Breast epithelium (tissue), 4 donors: ENCODE results near the gene UACA. TPM values are rescaled to one million over a fixed set of nuclear protein-coding genes. Genes with fewer than 3 reads are reported as not detected.

Experiments used
- DNase-seq, 2 donors: peaks; one replicate each; pipeline ENCODE4 v3.0.0-alpha.2; 2019; ENCODE audit warnings: low spot score in 2 of 2
- H3K27ac ChIP-seq, 2 donors: fragments of 200-600 bp; sonication (generic) in 1 of 2; one replicate each; pipeline ENCODE4 v1.5.1; 2016 to 2019; ENCODE audit warnings: mild to moderate bottlenecking in 1 of 2
- H3K27me3 ChIP-seq, 2 donors: fragments of 200-600 bp; sonication (generic) in 1 of 2; one replicate each; pipeline versions ENCODE4 v1.5.1 to v1.6.0; 2017 to 2019; ENCODE audit warnings: control low read depth in 1 of 2, mild to moderate bottlenecking in 1 of 2
- H3K36me3 ChIP-seq: fragments of 200-600 bp; one replicate; pipeline ENCODE4 v1.5.1; 2019
- H3K4me1 ChIP-seq, 2 donors: fragments of 200-600 bp; sonication (generic); one replicate each; pipeline ENCODE4 v1.5.1; 2016 to 2019; ENCODE audit warnings: control low read depth in 1 of 2
- H3K4me3 ChIP-seq, 3 donors: fragments of 200-600 bp; sonication (generic); 1 replicate in 2 of 3; 2 replicates in 1 of 3; pipeline ENCODE4 v1.5.1; 2016 to 2019; ENCODE audit warnings: mild to moderate bottlenecking in 3 of 3, moderate library complexity in 2 of 3
- H3K9me3 ChIP-seq, 2 donors: fragments of 200-600 bp; sonication (generic) in 1 of 2; one replicate each; pipeline ENCODE4 v1.5.1; 2016 to 2019; ENCODE audit warnings: control low read depth in 1 of 2
- POLR2A ChIP-seq: fragments of 450-650 bp; IDR thresholded peaks from one replicate; pipeline ENCODE4 v1.6.1; 2016; ENCODE audit warnings: antibody characterized with exemption, mild to moderate bottlenecking, moderate library complexity
- POLR2AphosphoS5 ChIP-seq, 3 donors: sonication (generic); formaldehyde crosslinking; IDR thresholded peaks; one replicate each; pipeline ENCODE4 v1.6.1; 2017; ENCODE audit warnings: antibody characterized with exemption in 3 of 3
- intact Hi-C: fragments of 100-400 bp; cut with DNase I; formaldehyde crosslinking; loops from one replicate; pipeline ENCODE4 v1.15.1; 2023; ENCODE audit warnings: low total_unique reads
- total RNA-seq, 3 donors: library from RNA; depleted of rRNA; stranded (reverse); fragments of >200 nt; gene quantifications; one replicate each; pipeline ENCODE4 v1.1.0, GENCODE V29; 2016
- TF ChIP-seq, protein P1 (sequence below), 3 donors: fragments of 450-650 bp; IDR thresholded peaks; one replicate each; pipeline ENCODE4 v1.5.1; 2016 to 2017; ENCODE audit warnings: antibody characterized with exemption in 3 of 3, mild to moderate bottlenecking in 3 of 3, moderate library complexity in 3 of 3

Gene UACA
- total RNA-seq, 3 donors from 2014 or later = 68.5 to 144 (median 71.7) TPM

GRCh38 chr15:70704166-70704565 is 59.2 kb downstream of the UACA start:
- no peaks in the 10 kb centered on the region for H3K27me3 ChIP-seq
- no peak overlapping the region for H3K4me3 ChIP-seq
- DNase-seq = no peak
- no peak for TF ChIP-seq POLR2A
- no peak for TF ChIP-seq POLR2AphosphoS5 (IDR thresholded peaks at IDR 0.05)
- TF ChIP-seq, protein P1, sequence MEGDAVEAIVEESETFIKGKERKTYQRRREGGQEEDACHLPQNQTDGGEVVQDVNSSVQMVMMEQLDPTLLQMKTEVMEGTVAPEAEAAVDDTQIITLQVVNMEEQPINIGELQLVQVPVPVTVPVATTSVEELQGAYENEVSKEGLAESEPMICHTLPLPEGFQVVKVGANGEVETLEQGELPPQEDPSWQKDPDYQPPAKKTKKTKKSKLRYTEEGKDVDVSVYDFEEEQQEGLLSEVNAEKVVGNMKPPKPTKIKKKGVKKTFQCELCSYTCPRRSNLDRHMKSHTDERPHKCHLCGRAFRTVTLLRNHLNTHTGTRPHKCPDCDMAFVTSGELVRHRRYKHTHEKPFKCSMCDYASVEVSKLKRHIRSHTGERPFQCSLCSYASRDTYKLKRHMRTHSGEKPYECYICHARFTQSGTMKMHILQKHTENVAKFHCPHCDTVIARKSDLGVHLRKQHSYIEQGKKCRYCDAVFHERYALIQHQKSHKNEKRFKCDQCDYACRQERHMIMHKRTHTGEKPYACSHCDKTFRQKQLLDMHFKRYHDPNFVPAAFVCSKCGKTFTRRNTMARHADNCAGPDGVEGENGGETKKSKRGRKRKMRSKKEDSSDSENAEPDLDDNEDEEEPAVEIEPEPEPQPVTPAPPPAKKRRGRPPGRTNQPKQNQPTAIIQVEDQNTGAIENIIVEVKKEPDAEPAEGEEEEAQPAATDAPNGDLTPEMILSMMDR (IDR thresholded peaks at IDR 0.05) = no peak
- intact Hi-C loops = no loop called here
- H3K27ac ChIP-seq = peak overlapping the region in 1 of 2 donors; percentile 70
- no peaks in the 10 kb centered on the region for H3K9me3 ChIP-seq
- H3K4me1 ChIP-seq = peaks cover 0 to 7% of the 10 kb centered on the region in 2 donors
- no peaks in the 10 kb centered on the region for H3K36me3 ChIP-seq

DNA sequence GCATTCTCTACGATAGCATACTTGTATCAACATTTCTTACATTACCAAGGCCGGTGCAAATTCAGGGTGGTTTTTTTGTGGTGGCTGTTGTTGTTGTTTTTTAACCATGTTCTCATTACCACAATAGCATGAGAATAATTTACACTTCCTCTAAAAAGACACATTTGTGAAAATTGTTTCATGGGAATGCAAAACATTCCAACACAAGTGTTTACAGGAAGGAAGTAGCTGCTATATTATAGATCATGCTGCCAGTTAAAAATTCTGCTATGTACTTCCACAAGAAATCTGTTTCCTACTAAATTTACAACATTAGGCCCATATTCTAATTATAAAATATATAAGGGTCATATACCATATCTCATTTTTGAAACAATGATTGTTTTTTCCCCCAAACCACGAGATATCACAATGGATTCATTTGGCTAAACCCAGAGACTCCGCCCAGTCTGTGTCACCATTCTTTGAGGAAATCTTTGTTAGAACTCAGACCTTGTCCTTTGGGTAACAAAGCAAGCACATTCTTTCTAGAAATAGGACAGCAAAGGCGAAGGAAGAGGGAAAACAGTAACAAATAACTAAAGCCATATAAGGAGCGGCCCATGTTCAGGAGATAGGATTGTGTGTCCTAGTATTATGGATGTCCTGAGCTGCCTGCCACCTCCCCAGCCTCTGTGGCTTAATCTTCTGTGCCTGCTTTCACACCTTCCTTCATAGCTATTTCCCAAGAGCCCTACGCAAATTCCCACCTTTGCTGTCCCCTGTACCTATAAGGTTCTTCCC is 60.1 kb downstream of the UACA start:
- Histone ChIP-seq H3K4me1 (peaks cover 0 to 10% of the 10 kb centered on the region in 2 donors), H3K36me3 (no peaks in the 10 kb centered on the region), H3K4me3 (no peak overlapping the region), H3K27me3 (no peaks in the 10 kb centered on the region), H3K27ac (peak overlapping the region; percentile 59 to 70), H3K9me3 (no peaks in the 10 kb centered on the region)
- intact Hi-C loops = no loop called here
- TF ChIP-seq, protein P1 (IDR thresholded peaks at IDR 0.05) = no peak
- TF ChIP-seq POLR2AphosphoS5 (IDR thresholded peaks at IDR 0.05) (no peak), POLR2A (no peak)
- DNase-seq = no peak

- Histone ChIP-seq H3K27ac (peak overlapping the region; percentile 59 to 76), H3K4me1 (peaks cover 0 to 10% of the 10 kb centered on the region in 2 donors)
- intact Hi-C loops = no loop called here
These were observed 60.8 kb downstream of the UACA start for GRCh38 chr15:70702584-70702983.

GRCh38 chr15:70701891-70702568 is 61.3 kb downstream of the UACA start:
- Histone ChIP-seq H3K4me1 (peaks cover 0 to 10% of the 10 kb centered on the region in 2 donors), H3K27ac (peak overlapping the region; percentile 59 to 76), H3K9me3 (no peaks in the 10 kb centered on the region), H3K36me3 (no peaks in the 10 kb centered on the region), H3K27me3 (no peaks in the 10 kb centered on the region), H3K4me3 (peak overlapping the region; percentile 7 to 49 (median 19))
- DNase-seq = no peak
- intact Hi-C loops = no loop called here
- TF ChIP-seq POLR2AphosphoS5 (IDR thresholded peaks at IDR 0.05) (no peak), POLR2A (no peak)
- TF ChIP-seq, protein P1 (IDR thresholded peaks at IDR 0.05) = no peak

More at GRCh38 chr15:70702584-70702983, 60.8 kb downstream of the UACA start:
- H3K4me3 ChIP-seq = no peak overlapping the region
- H3K36me3 ChIP-seq = no peaks in the 10 kb centered on the region
- no peak for DNase-seq
- H3K9me3 ChIP-seq = no peaks in the 10 kb centered on the region
- TF ChIP-seq, protein P1 (IDR thresholded peaks at IDR 0.05) = no peak
- TF ChIP-seq POLR2AphosphoS5 (IDR thresholded peaks at IDR 0.05) = no peak
- no peak for TF ChIP-seq POLR2A
- H3K27me3 ChIP-seq = no peaks in the 10 kb centered on the region

GRCh38 chr15:70701171-70701570 is 62.2 kb downstream of the UACA start:
- H3K4me3 ChIP-seq = peak overlapping the region in 1 of 3 donors; percentile 49
- H3K27me3 ChIP-seq = no peaks in the 10 kb centered on the region
- TF ChIP-seq POLR2A (no peak), POLR2AphosphoS5 (IDR thresholded peaks at IDR 0.05) (no peak)
- TF ChIP-seq, protein P1 (IDR thresholded peaks at IDR 0.05) = no peak
- H3K36me3 ChIP-seq = no peaks in the 10 kb centered on the region
- no peaks in the 10 kb centered on the region for H3K9me3 ChIP-seq
- peaks cover 0 to 10% of the 10 kb centered on the region in 2 donors for H3K4me1 ChIP-seq
- peak overlapping the region; percentile 59 to 76 for H3K27ac ChIP-seq
- intact Hi-C loops = no loop called here
- no peak for DNase-seq
